Lower lobe of right lung (tissue), 2 donors: ENCODE measurements around the gene MYOM1. TPM values are rescaled to one million over a fixed set of nuclear protein-coding genes. Genes with fewer than 3 reads are reported as not detected.

Source experiments
- ATAC-seq, 2 donors: fragments of 200-7000 bp; cut with Tn5 transposase; one replicate each; pipeline ENCODE4 v1.9.1; 2020 to 2022; ENCODE audit warnings: mild to moderate bottlenecking in 2 of 2, moderate library complexity in 2 of 2
- DNase-seq: peaks from one replicate; pipeline ENCODE4 v3.0.0-alpha.2; 2020
- H3K27ac ChIP-seq: fragments of 200-600 bp; one replicate; pipeline ENCODE4 v1.8.0; 2022
- H3K27me3 ChIP-seq: fragments of 200-600 bp; one replicate; pipeline ENCODE4 v1.8.0; 2022; ENCODE audit warnings: low read depth
- H3K36me3 ChIP-seq: fragments of 200-600 bp; one replicate; pipeline ENCODE4 v1.8.0; 2022; ENCODE audit warnings: mild to moderate bottlenecking
- H3K4me1 ChIP-seq: fragments of 200-600 bp; one replicate; pipeline ENCODE4 v1.8.0; 2022
- H3K4me3 ChIP-seq: fragments of 200-600 bp; one replicate; pipeline ENCODE4 v1.8.0; 2022; ENCODE audit warnings: mild to moderate bottlenecking
- H3K9me3 ChIP-seq: fragments of 200-600 bp; one replicate; pipeline ENCODE4 v1.8.0; 2022
- CTCF ChIP-seq: fragments of 200-600 bp; IDR thresholded peaks from one replicate; pipeline ENCODE4 v1.8.0; 2022; ENCODE audit warnings: antibody characterized with exemption, mild to moderate bottlenecking
- intact Hi-C: fragments of 100-400 bp; cut with DNase I; formaldehyde crosslinking; loops from one replicate; pipeline ENCODE4 v1.11.0; 2022
- total RNA-seq: library from RNA; stranded (reverse); fragmentation: NEBNext Ultra II Directional; extraction: Animal tissue kit (Norgen Biotek cat#: 25700); gene quantifications from one replicate; pipeline ENCODE4 v1.2.1, GENCODE V29; 2021
- donor health status: DM: no; HTN: yes; CAD: no; lungs with severe emphysema.

MYOM1 gene
- total RNA-seq, 1 donor from 2014 or later = 5.0 TPM

- no peak for ATAC-seq
- DNase-seq = no peak
- no peak overlapping the region for H3K27ac ChIP-seq
- no peaks in the 10 kb centered on the region for H3K27me3 ChIP-seq
- no peaks in the 10 kb centered on the region for H3K36me3 ChIP-seq
- H3K9me3 ChIP-seq = no peaks in the 10 kb centered on the region
- intact Hi-C loops = no loop called here
- no peaks in the 10 kb centered on the region for H3K4me1 ChIP-seq
- TF ChIP-seq CTCF = no peak
- H3K4me3 ChIP-seq = no peak overlapping the region
Measured at GRCh38 chr18:3092727-3093126, 127.0 kb downstream of the MYOM1 start.

GRCh38 chr18:3089579-3089978 lies 130.2 kb downstream of the MYOM1 start:
- Histone ChIP-seq H3K4me3 (no peak overlapping the region), H3K9me3 (no peaks in the 10 kb centered on the region), H3K27me3 (no peaks in the 10 kb centered on the region), H3K36me3 (no peaks in the 10 kb centered on the region), H3K4me1 (no peaks in the 10 kb centered on the region), H3K27ac (no peak overlapping the region)
- intact Hi-C loops = no loop called here
- DNase-seq (no peak), ATAC-seq (no peak)
- TF ChIP-seq CTCF = no peak

GRCh38 chr18:3088449-3088848 lies 131.3 kb downstream of the MYOM1 start:
- Histone ChIP-seq H3K4me1 (no peaks in the 10 kb centered on the region), H3K27me3 (no peaks in the 10 kb centered on the region), H3K4me3 (no peak overlapping the region), H3K9me3 (no peaks in the 10 kb centered on the region), H3K36me3 (no peaks in the 10 kb centered on the region), H3K27ac (no peak overlapping the region)
- no peak for TF ChIP-seq CTCF
- ATAC-seq (no peak), DNase-seq (no peak)
- intact Hi-C loops = no loop called here

GRCh38 chr18:3086871-3087270 lies 132.9 kb downstream of the MYOM1 start:
- DNase-seq = no peak
- intact Hi-C loops = no loop called here
- no peaks in the 10 kb centered on the region for H3K9me3 ChIP-seq
- no peaks in the 10 kb centered on the region for H3K4me1 ChIP-seq
- no peak for TF ChIP-seq CTCF
- no peak overlapping the region for H3K27ac ChIP-seq
- H3K4me3 ChIP-seq = no peak overlapping the region
- no peak for ATAC-seq
- no peaks in the 10 kb centered on the region for H3K36me3 ChIP-seq
- no peaks in the 10 kb centered on the region for H3K27me3 ChIP-seq

- no peaks in the 10 kb centered on the region for H3K27me3 ChIP-seq
- no peaks in the 10 kb centered on the region for H3K4me1 ChIP-seq
- DNase-seq (no peak), ATAC-seq (no peak)
- no peak overlapping the region for H3K4me3 ChIP-seq
- intact Hi-C loops = no loop called here
- no peaks in the 10 kb centered on the region for H3K36me3 ChIP-seq
- TF ChIP-seq CTCF = no peak
- no peak overlapping the region for H3K27ac ChIP-seq
- H3K9me3 ChIP-seq = no peaks in the 10 kb centered on the region
Measured at GRCh38 chr18:3085612-3086011, 134.2 kb downstream of the MYOM1 start.

GRCh38 chr18:3084206-3084605 lies 135.6 kb downstream of the MYOM1 start:
- no peaks in the 10 kb centered on the region for H3K27me3 ChIP-seq
- H3K4me3 ChIP-seq = no peak overlapping the region
- H3K27ac ChIP-seq = no peak overlapping the region
- no peaks in the 10 kb centered on the region for H3K4me1 ChIP-seq
- no peak for ATAC-seq
- no peaks in the 10 kb centered on the region for H3K36me3 ChIP-seq
- no peak for TF ChIP-seq CTCF
- no peaks in the 10 kb centered on the region for H3K9me3 ChIP-seq
- no peak for DNase-seq
- intact Hi-C loops = no loop called here
